Stimulated activated CD4-positive, alpha-beta T cell treated with anti-CD3 and anti-CD28 coated beads, Interleukin-12 subunit alpha, Interleukin-12 subunit beta, amount 100 ng/mL, for 48 hours (primary cell): ENCODE measurements around the gene ADSS1.

Experiments used
- DNase-seq, 3 donors: peaks; one replicate each; pipeline ENCODE4 v3.0.0-alpha.2; 2020; ENCODE audit warnings: low read depth in 2 of 3, low spot score in 1 of 3

ADSS1 gene

GRCh38 chr14:104746071-104746545 lies 22.1 kb downstream of the ADSS1 start:
- DNase-seq = no peak

- DNase-seq = no peak
Measured at GRCh38 chr14:104746934-104747481, 23.0 kb downstream of the ADSS1 start.

GRCh38 chr14:104747876-104748275 lies 23.8 kb downstream of the ADSS1 start:
- DNase-seq = no peak

GRCh38 chr14:104749111-104749649 lies 25.2 kb downstream of the ADSS1 start:
- DNase-seq = no peak

- no peak for DNase-seq
Measured at GRCh38 chr14:104750056-104750752, 26.2 kb downstream of the ADSS1 start.

GRCh38 chr14:104750753-104751057 lies 26.7 kb downstream of the ADSS1 start:
- peak in 1 of 3 donors; percentile 21 for DNase-seq

- DNase-seq = no peak
Measured at GRCh38 chr14:104751539-104752422, 27.8 kb downstream of the ADSS1 start.

- DNase-seq = no peak
Measured at GRCh38 chr14:104752423-104752734, 28.4 kb downstream of the ADSS1 start.

GRCh38 chr14:104752735-104753527 lies 28.9 kb downstream of the ADSS1 start, which contains the start of gene SIVA1:
SIVA1 (plus strand) TSS chr14:104753147; CDS start chr14:104753202, 55 bp downstream.
- DNase-seq = peak; percentile 99 to 100 (median 99)

GRCh38 chr14:104753528-104754212 lies 29.6 kb downstream of the ADSS1 start:
- no peak for DNase-seq

- DNase-seq = no peak
Measured at GRCh38 chr14:104754213-104754851, 30.3 kb downstream of the ADSS1 start.

GRCh38 chr14:104755621-104756020 lies 31.6 kb downstream of the ADSS1 start:
- no peak for DNase-seq

GRCh38 chr14:104756477-104757237 lies 32.6 kb downstream of the ADSS1 start:
- DNase-seq = no peak

GRCh38 chr14:104757238-104757585 lies 33.2 kb downstream of the ADSS1 start:
- no peak for DNase-seq

- no peak for DNase-seq
Measured at GRCh38 chr14:104757681-104758392, 33.8 kb downstream of the ADSS1 start.

GRCh38 chr14:104758981-104759969 lies 35.2 kb downstream of the ADSS1 start:
- no peak for DNase-seq

- no peak for DNase-seq
Measured at GRCh38 chr14:104765517-104765916, 41.5 kb downstream of the ADSS1 start.
